ENCODE results near the gene DNTT.

The DNTT gene

GRCh38 chr10:96301616-96302015 lies 2.6 kb upstream of the DNTT start:
- no peaks in the 10 kb centered on the region for H3K36me3 ChIP-seq (ENCODE audit: control insufficient read depth in 2 of 2, insufficient read depth in 1 of 2, low read length in 2 of 2)
- no peak overlapping the region for H3K27ac ChIP-seq (ENCODE audit: extremely low read depth, low read depth, low read length)
- CTCF ChIA-PET = interaction anchor here (0.5 to 2.5 kb wide), 8 partner anchors 8 to 285 kb away, joined by 3 to 15 read pairs (median 4); no protein-coding TSS in a partner anchor
- no peak for TF ChIP-seq ZNF350 (tag by site-specific recombination; IDR thresholded peaks at IDR 0.05)
- no peak for TF ChIP-seq ZXDB (tag by site-specific recombination; IDR thresholded peaks at IDR 0.05)
- TF ChIP-seq KLF8 (tag by site-specific recombination; IDR thresholded peaks at IDR 0.05) = no peak
- TF ChIP-seq ZNF48 (tag by site-specific recombination; IDR thresholded peaks at IDR 0.05) = no peak
- TF ChIP-seq ZFHX2 (tag by site-specific recombination; conservative IDR thresholded peaks at IDR 0.05) = no peak
- no peak for TF ChIP-seq SALL2 (tag by site-specific recombination; IDR thresholded peaks at IDR 0.05; ENCODE audit: borderline replicate concordance)
- TF ChIP-seq ZNF571 (tag by site-specific recombination; IDR thresholded peaks at IDR 0.05) = no peak
- TF ChIP-seq ZBTB44 (tag by site-specific recombination; IDR thresholded peaks at IDR 0.05) = no peak
- no peak for TF ChIP-seq ZNF302 (tag by site-specific recombination; IDR thresholded peaks at IDR 0.05; ENCODE audit: low read depth)
- no peak for TF ChIP-seq ZNF174 (tag by site-specific recombination; IDR thresholded peaks at IDR 0.05)
- no peak for TF ChIP-seq ZNF510 (tag by site-specific recombination; IDR thresholded peaks at IDR 0.05; ENCODE audit: insufficient replicate concordance)
- TF ChIP-seq KLF10 (tag by site-specific recombination; IDR thresholded peaks at IDR 0.05) = no peak
- TF ChIP-seq ZNF837 (tag by site-specific recombination; IDR thresholded peaks at IDR 0.05) = no peak
- TF ChIP-seq ZNF791 (tag by site-specific recombination; IDR thresholded peaks at IDR 0.05) = no peak
- no peak for TF ChIP-seq TCF7L2 (IDR thresholded peaks at IDR 0.05; ENCODE audit: borderline replicate concordance, low read depth, low read length)
- TF ChIP-seq ZNF324 (tag by site-specific recombination; IDR thresholded peaks at IDR 0.05) = no peak
- TF ChIP-seq TSHZ1 (tag by site-specific recombination; IDR thresholded peaks at IDR 0.05; ENCODE audit: borderline replicate concordance) = no peak
- TF ChIP-seq MZF1 (tag by site-specific recombination; IDR thresholded peaks at IDR 0.05; ENCODE audit: borderline replicate concordance) = no peak
- no peak for TF ChIP-seq TRIM28 (IDR thresholded peaks at IDR 0.05; ENCODE audit: borderline replicate concordance, low read length)
- no peak for TF ChIP-seq ZNF214 (tag by site-specific recombination; IDR thresholded peaks at IDR 0.05; ENCODE audit: borderline replicate concordance)
- POLR2A ChIA-PET = no interaction called here
- H3K4me1 ChIP-seq (ENCODE audit: control insufficient read depth, insufficient read depth, low read length) = no peaks in the 10 kb centered on the region
- no peak overlapping the region for H3K4me3 ChIP-seq (ENCODE audit: low read depth, low read length)
- no peaks in the 10 kb centered on the region for H3K9me3 ChIP-seq (ENCODE audit: control insufficient read depth, insufficient read depth, low read depth, low read length)

- no peaks in the 10 kb centered on the region for H3K36me3 ChIP-seq (ENCODE audit: control insufficient read depth in 2 of 2, insufficient read depth in 1 of 2, low read length in 2 of 2)
- ChIA-PET CTCF (interaction anchor here (1.1 to 1.7 kb wide), 2 partner anchors 34 to 76 kb away, joined by 3 to 6 read pairs; no protein-coding TSS in a partner anchor), POLR2A (no interaction called here)
- no peaks in the 10 kb centered on the region for H3K4me1 ChIP-seq (ENCODE audit: control insufficient read depth, insufficient read depth, low read length)
- H3K9me3 ChIP-seq (ENCODE audit: control insufficient read depth, insufficient read depth, low read depth, low read length) = no peaks in the 10 kb centered on the region
- H3K4me3 ChIP-seq (ENCODE audit: low read depth, low read length) = no peak overlapping the region
- TF ChIP-seq ZNF510 (tag by site-specific recombination; IDR thresholded peaks at IDR 0.05; ENCODE audit: insufficient replicate concordance) = no peak
- H3K27ac ChIP-seq (ENCODE audit: extremely low read depth, low read depth, low read length) = no peak overlapping the region
Measured at GRCh38 chr10:96305019-96305418, 785 bp downstream of the DNTT start.

Data from HEK293 (cell line).